Tibial nerve (tissue), 4 donors: ENCODE measurements around the gene EHD2. TPM values are rescaled to one million over a fixed set of nuclear protein-coding genes. Genes with fewer than 3 reads are reported as not detected.

Experiments used
- DNase-seq, 2 donors: peaks; one replicate each; pipeline ENCODE4 v3.0.0-alpha.2; 2019; ENCODE audit warnings: low spot score in 2 of 2
- H3K27ac ChIP-seq, 4 donors: fragments of 200-600 bp; sonication (generic) in 3 of 4; one replicate each; pipeline ENCODE4 v1.5.1; 2017 to 2019; ENCODE audit warnings: mild to moderate bottlenecking in 1 of 4
- H3K27me3 ChIP-seq, 2 donors: fragments of 200-600 bp; sonication (generic) in 1 of 2; one replicate each; pipeline versions ENCODE4 v1.5.1 to v1.6.0; 2017 to 2019
- H3K36me3 ChIP-seq, 3 donors: fragments of 200-600 bp; sonication (generic); one replicate each; pipeline ENCODE4 v1.5.1; 2018 to 2019
- H3K4me1 ChIP-seq, 4 donors: fragments of 200-600 bp; sonication (generic) in 3 of 4; one replicate each; pipeline ENCODE4 v1.5.1; 2017 to 2019
- H3K4me3 ChIP-seq, 4 donors: fragments of 200-600 bp; sonication (generic) in 3 of 4; one replicate each; pipeline ENCODE4 v1.5.1; 2017 to 2019; ENCODE audit warnings: mild to moderate bottlenecking in 1 of 4, moderate library complexity in 1 of 4
- H3K9me3 ChIP-seq, 4 donors: fragments of 200-600 bp; sonication (generic) in 3 of 4; one replicate each; pipeline ENCODE4 v1.5.1; 2017 to 2019
- EP300 ChIP-seq, 2 donors: sonication (generic); formaldehyde crosslinking; IDR thresholded peaks; one replicate each; pipeline ENCODE4 v1.6.1; 2017; ENCODE audit warnings: antibody characterized with exemption in 2 of 2, mild to moderate bottlenecking in 1 of 2
- POLR2A ChIP-seq, 2 donors: fragments of 450-650 bp; IDR thresholded peaks; one replicate each; pipeline ENCODE4 v1.6.1; 2017; ENCODE audit warnings: antibody characterized with exemption in 2 of 2, mild to moderate bottlenecking in 2 of 2, moderate library complexity in 2 of 2
- whole genome bisulfite sequencing, 2 donors: methylation state at CpG; one replicate each; pipeline ENCODE4 v1.1.5; 2018; 5-methylcytosine and 5-hydroxymethylcytosine counted together
- total RNA-seq, 4 donors: library from RNA; depleted of rRNA; stranded (reverse); fragments of >200 nt; gene quantifications; one replicate each; pipeline ENCODE4 v1.1.0, GENCODE V29; 2016
- TF ChIP-seq, protein P1 (sequence below), 5 experiments: fragments of 200-600 bp in 3 of 5; fragments of 450-650 bp in 2 of 5; sonication (generic) in 3 of 5; IDR thresholded peaks; one replicate each; pipeline ENCODE4 v1.5.1; 2016 to 2019; ENCODE audit warnings: antibody characterized with exemption in 5 of 5, mild to moderate bottlenecking in 3 of 5, moderate library complexity in 2 of 5

The EHD2 gene
- total RNA-seq, 4 donors from 2014 or later, result 128 to 196 (median 159) TPM

DNA sequence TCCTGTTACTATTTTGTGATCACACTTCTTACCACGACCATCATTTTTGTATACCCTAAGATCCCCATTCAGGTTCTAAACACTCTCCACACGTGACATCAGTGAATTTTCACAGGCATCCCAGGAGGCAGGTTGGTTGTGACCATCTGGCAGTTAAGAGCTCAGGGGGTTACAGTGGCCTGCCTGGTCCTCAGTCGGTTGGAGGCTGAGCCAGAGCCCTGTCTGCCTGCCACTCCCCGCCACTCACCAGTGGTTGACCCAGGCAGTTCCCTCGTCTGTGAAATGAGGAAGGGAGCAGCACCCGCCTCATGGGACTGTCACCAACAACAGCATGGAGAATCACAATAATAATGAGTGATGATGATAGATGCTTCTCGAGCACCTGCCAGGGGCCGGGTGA is 36.4 kb upstream of the EHD2 start:
- H3K36me3 ChIP-seq, result peaks cover 2 to 95% (median 18%) of the 10 kb centered on the region in 3 donors
- 83 to 89% methylated on average over 8 of the region's 8 CpGs for WGBS, 2 donors
- H3K27ac ChIP-seq, result no peak overlapping the region
- H3K4me1 ChIP-seq, result no peaks in the 10 kb centered on the region
- H3K4me3 ChIP-seq, result no peak overlapping the region
- no peaks in the 10 kb centered on the region for H3K27me3 ChIP-seq
- no peaks in the 10 kb centered on the region for H3K9me3 ChIP-seq
- DNase-seq, result no peak
- TF ChIP-seq EP300 (IDR thresholded peaks at IDR 0.05) (no peak), POLR2A (IDR thresholded peaks at IDR 0.05) (no peak)
- TF ChIP-seq, protein P1, sequence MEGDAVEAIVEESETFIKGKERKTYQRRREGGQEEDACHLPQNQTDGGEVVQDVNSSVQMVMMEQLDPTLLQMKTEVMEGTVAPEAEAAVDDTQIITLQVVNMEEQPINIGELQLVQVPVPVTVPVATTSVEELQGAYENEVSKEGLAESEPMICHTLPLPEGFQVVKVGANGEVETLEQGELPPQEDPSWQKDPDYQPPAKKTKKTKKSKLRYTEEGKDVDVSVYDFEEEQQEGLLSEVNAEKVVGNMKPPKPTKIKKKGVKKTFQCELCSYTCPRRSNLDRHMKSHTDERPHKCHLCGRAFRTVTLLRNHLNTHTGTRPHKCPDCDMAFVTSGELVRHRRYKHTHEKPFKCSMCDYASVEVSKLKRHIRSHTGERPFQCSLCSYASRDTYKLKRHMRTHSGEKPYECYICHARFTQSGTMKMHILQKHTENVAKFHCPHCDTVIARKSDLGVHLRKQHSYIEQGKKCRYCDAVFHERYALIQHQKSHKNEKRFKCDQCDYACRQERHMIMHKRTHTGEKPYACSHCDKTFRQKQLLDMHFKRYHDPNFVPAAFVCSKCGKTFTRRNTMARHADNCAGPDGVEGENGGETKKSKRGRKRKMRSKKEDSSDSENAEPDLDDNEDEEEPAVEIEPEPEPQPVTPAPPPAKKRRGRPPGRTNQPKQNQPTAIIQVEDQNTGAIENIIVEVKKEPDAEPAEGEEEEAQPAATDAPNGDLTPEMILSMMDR (IDR thresholded peaks at IDR 0.05), result no peak

DNA sequence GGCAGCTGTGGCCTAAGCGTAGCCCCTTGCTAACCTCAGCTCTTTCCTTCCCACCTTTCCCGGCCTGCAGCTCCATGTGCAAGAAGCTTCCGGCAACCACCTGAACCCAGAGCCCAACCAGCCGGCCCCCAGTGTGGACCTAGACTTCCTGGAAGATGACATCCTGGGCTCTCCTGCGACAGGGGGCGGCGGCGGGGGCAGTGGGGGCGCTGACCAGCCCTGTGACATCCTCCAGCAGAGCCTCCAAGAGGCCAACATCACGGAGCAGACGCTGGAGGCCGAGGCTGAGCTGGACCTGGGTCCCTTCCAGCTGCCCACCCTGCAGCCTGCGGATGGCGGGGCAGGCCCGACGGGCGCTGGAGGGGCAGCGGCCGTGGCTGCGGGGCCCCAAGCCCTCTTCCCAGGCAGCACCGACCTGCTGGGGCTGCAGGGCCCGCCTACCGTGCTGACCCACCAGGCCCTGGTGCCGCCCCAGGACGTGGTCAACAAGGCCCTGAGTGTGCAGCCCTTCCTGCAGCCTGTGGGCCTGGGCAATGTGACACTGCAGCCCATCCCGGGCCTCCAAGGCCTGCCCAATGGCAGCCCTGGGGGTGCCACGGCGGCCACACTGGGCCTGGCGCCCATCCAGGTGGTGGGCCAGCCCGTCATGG is 33.8 kb upstream of the EHD2 start:
- WGBS, 2 donors, result 83 to 86% methylated on average over 9 to 12 of the region's 30 CpGs
- no peak overlapping the region for H3K27ac ChIP-seq
- peaks cover 0 to 92% (median 17%) of the 10 kb centered on the region in 3 donors for H3K36me3 ChIP-seq
- H3K4me3 ChIP-seq, result no peak overlapping the region
- H3K27me3 ChIP-seq, result no peaks in the 10 kb centered on the region
- H3K9me3 ChIP-seq, result no peaks in the 10 kb centered on the region
- TF ChIP-seq POLR2A (IDR thresholded peaks at IDR 0.05) (no peak), EP300 (IDR thresholded peaks at IDR 0.05) (no peak)
- TF ChIP-seq, protein P1 (IDR thresholded peaks at IDR 0.05), result no peak
- no peaks in the 10 kb centered on the region for H3K4me1 ChIP-seq
- no peak for DNase-seq

DNA sequence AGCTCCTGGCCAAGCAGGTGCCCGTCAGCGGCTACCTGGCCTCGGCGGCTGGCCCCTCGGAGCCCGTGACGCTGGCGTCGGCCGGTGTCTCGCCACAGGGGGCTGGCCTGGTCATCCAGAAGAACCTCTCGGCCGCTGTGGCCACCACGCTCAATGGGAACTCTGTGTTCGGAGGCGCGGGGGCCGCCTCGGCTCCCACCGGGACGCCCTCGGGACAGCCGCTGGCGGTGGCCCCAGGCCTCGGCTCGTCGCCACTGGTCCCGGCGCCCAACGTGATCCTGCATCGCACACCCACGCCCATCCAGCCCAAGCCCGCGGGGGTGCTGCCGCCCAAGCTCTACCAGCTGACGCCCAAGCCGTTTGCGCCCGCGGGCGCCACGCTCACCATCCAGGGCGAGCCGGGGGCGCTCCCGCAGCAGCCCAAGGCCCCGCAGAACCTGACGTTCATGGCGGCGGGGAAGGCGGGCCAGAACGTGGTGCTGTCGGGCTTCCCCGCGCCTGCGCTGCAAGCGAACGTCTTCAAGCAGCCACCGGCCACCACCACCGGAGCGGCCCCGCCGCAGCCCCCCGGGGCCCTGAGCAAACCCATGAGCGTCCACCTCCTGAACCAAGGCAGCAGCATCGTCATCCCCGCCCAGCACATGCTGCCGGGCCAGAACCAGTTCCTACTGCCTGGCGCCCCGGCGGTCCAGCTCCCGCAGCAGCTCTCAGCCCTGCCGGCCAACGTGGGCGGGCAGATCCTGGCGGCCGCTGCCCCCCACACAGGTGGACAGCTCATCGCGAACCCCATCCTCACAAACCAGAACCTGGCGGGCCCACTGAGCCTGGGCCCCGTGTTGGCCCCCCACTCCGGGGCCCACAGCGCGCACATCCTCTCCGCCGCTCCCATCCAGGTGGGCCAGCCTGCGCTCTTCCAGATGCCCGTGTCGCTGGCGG is 33.0 kb upstream of the EHD2 start:
- no peaks in the 10 kb centered on the region for H3K9me3 ChIP-seq
- WGBS, 2 donors, result 98 to 99% methylated on average over 18 to 69 of the region's 90 CpGs
- no peak overlapping the region for H3K27ac ChIP-seq
- no peaks in the 10 kb centered on the region for H3K4me1 ChIP-seq
- no peaks in the 10 kb centered on the region for H3K27me3 ChIP-seq
- TF ChIP-seq EP300 (IDR thresholded peaks at IDR 0.05), result no peak
- no peak for TF ChIP-seq POLR2A (IDR thresholded peaks at IDR 0.05)
- TF ChIP-seq, protein P1 (IDR thresholded peaks at IDR 0.05), result no peak
- peaks cover 0 to 92% (median 14%) of the 10 kb centered on the region in 3 donors for H3K36me3 ChIP-seq
- no peak overlapping the region for H3K4me3 ChIP-seq
- no peak for DNase-seq

DNA sequence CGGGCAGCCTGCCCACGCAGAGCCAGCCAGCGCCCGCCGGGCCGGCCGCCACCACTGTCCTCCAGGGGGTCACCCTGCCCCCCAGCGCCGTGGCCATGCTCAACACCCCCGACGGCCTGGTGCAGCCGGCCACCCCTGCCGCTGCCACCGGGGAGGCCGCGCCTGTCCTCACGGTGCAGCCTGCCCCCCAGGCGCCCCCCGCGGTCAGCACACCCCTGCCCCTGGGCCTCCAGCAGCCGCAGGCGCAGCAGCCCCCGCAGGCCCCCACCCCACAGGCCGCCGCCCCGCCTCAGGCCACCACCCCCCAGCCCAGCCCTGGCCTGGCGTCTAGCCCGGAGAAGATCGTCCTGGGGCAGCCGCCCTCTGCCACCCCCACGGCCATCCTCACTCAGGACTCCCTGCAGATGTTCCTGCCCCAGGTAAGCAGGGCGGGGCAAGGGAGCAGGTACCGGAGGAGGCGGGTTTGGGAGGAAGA is 32.3 kb upstream of the EHD2 start:
- Histone ChIP-seq H3K27me3 (no peaks in the 10 kb centered on the region), H3K27ac (no peak overlapping the region), H3K4me3 (no peak overlapping the region), H3K4me1 (no peaks in the 10 kb centered on the region), H3K9me3 (no peaks in the 10 kb centered on the region), H3K36me3 (peaks cover 0 to 92% (median 14%) of the 10 kb centered on the region in 3 donors)
- TF ChIP-seq, protein P1 (IDR thresholded peaks at IDR 0.05), result no peak
- no peak for TF ChIP-seq EP300 (IDR thresholded peaks at IDR 0.05)
- TF ChIP-seq POLR2A (IDR thresholded peaks at IDR 0.05), result no peak
- DNase-seq, result no peak
- 90 to 96% methylated on average over 7 to 27 of the region's 34 CpGs for whole genome bisulfite sequencing, 2 donors

DNA sequence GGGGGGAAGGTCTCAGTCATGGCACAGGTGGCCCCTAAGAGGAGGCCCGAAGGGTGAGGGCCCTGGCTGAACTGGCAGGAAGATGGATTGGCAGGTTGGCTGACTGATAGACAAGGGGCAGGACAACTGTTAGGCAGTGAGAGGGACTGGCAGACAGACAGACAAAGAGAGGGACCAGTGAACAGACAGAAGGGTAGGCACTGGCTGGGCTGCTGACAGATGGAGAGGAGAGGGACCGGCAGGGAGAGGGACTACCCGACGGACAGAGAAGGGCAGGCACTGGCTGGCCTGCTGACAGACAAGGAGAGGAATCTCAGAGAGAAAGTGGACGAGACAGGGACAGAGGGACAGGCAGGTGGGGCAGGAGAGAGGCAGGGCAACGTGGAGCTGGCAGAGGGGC is 31.8 kb upstream of the EHD2 start:
- WGBS, 2 donors, result 83 to 87% methylated on average over 6 of the region's 6 CpGs
- DNase-seq, result no peak
- Histone ChIP-seq H3K27me3 (no peaks in the 10 kb centered on the region), H3K4me1 (no peaks in the 10 kb centered on the region), H3K4me3 (no peak overlapping the region), H3K36me3 (peaks cover 0 to 92% (median 14%) of the 10 kb centered on the region in 3 donors), H3K9me3 (no peaks in the 10 kb centered on the region), H3K27ac (no peak overlapping the region)
- TF ChIP-seq EP300 (IDR thresholded peaks at IDR 0.05) (no peak), POLR2A (IDR thresholded peaks at IDR 0.05) (no peak)
- TF ChIP-seq, protein P1 (IDR thresholded peaks at IDR 0.05), result no peak
